ENCODE measurements around the gene DYNLRB2. TPM values are rescaled to one million over a fixed set of nuclear protein-coding genes. Genes with fewer than 3 reads are reported as not detected.

Gene DYNLRB2
- total and polyA plus RNA-seq, 2 of the 13 experiments (the other 11 are each of a cell fraction or from before 2014, with no cell fraction given) = not detected

GRCh38 chr16:80599466-80599865 is 58.7 kb downstream of the DYNLRB2 start (continued):
- TF ChIP-seq ZNF646 (CRISPR knock-in tag; IDR thresholded peaks at IDR 0.05) (no peak), MTERF4 (CRISPR knock-in tag; IDR thresholded peaks at IDR 0.05) (no peak), HNRNPK (IDR thresholded peaks at IDR 0.05; ENCODE audit: low read depth, low read length, poor library complexity, severe bottlenecking) (no peak), GLMP (CRISPR knock-in tag; IDR thresholded peaks at IDR 0.05; ENCODE audit: borderline replicate concordance) (no peak), ZFP91 (CRISPR knock-in tag; IDR thresholded peaks at IDR 0.05; ENCODE audit: borderline replicate concordance) (no peak)

All from HepG2 (cell line).